Stimulated activated CD4-positive, alpha-beta T cell treated with anti-CD3 and anti-CD28 coated beads, Interleukin-15, amount 100 ng/mL, for 24 hours (primary cell): ENCODE measurements around the gene SMG6.
A peak's percentile ranks its signal among the peaks of the same experiment; 100 is the strongest.
"Not testable (repeated sequence)": the region's sequence is repeated elsewhere in the genome, so short reads cannot be mapped to it uniquely, and the experiment has no call there.

ENCODE experiments used
- DNase-seq: peaks from one replicate; pipeline ENCODE4 v3.0.0-alpha.2; 2020

The SMG6 gene

DNA sequence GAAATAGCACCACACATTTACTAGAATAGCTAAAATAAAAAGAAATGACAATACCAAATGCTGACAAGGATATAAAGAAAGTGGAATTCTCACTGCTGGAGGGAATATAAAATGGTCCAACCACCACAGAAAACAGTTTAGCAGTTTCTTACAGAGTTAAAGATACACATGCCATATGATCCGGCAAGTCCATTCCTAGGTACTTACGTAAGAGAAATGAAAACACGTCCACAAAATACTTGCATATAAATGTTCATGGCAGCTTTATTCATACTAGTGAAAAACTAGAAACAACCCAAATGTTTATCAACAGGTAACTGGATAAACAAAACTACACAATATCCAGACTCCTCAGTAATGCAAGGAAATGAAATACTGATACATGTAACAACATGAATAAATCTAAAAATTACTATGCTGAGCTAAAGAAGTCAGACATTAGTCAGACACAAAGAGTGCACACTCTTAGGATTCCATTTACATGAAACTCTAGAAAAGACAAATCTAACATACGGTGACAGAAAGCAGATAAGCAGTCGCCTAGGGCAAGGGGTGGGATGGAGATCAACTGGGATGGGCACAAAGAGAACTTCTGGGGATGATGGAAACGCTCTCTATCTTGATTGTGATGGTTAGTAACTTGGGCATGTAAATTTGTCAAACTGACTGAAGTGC is 76.4 kb downstream of the SMG6 start:
- DNase-seq = no peak

DNA sequence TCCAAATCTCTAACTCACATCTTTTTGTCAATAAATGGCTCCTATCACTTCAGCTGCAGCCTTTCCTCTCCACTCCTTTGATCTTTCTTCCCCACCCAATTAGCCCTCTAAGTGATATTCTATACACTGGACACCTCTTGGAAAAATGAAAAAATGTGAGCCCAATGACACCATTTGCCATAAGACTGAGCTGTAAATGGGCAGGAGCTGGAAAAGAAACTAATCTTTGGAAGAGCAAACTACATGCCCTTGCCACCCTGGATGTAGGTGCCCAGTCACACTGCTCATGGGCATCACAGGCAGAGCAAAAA is 80.0 kb downstream of the SMG6 start:
- DNase-seq = no peak

DNA sequence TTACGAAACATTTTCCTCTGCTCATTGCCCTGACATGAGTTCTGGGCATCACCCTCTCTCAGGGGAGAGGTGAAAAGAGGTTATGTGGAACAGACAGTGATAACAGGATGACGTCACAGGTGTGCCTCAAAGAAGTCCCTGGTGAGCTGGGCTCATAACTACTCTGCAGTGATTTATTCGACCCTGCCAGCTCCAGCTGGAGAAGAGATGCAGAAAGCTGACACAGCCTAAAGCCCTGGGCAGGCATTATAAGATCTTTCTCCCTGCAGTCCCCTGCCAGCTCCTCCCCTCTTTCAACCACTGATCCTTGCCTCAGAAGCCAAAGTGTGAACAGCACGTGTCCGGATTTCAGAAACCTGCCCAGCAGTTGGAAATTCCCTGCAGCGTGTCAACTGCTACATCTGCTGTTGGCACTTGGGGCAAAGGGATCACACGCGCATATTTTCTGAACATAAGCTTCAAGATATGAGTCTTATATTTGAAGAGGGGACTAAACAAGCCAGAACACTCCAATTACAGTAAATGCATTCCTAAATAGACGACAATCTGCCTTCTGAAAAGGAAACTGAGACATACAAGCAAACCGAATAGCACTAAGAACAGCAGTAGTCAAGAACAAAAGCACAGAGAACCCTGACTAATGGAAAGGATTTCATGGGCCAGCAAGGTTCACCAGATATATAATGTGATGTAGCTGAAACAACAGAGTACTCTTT is 80.5 kb downstream of the SMG6 start:
- DNase-seq = peak; percentile 62

DNA sequence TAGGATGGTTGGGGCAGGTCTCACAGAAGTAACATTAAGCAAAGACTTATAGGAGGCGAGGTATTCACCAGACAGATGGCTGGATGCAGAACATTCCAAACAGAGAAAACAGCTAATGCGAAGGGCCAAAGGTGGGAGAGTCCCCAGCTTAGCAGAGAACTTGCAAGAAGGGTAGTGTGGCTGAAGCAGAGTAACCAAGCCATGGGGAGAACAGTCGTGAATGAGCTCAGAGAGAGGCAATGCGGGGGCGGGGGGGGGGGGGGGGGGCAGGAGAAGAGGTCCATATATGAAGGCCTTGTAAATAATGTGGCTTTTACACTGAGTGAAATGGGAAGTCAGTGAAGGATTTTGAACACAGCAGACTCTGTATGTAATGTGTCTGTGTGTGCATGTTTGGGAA is 81.3 kb downstream of the SMG6 start:
- no peak for DNase-seq

DNA sequence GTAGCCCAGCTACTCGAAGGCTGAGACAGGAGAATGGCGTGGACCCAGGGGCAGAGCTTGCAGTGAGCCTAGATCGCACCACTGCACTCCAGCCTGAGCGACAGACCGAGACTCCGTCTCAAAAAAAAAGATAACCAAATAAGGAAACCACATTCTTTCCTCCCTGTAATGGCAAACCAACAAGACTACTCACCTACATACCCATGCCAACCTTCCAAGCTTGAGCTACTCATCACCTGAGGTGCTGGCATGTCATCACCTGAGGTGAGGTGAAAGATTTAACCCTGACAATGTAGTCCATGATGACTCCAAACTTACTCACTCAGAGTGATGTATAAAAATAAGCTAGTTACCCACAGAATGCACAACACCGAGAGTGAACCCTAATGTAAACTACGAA is 85.2 kb downstream of the SMG6 start:
- DNase-seq = no peak

DNA sequence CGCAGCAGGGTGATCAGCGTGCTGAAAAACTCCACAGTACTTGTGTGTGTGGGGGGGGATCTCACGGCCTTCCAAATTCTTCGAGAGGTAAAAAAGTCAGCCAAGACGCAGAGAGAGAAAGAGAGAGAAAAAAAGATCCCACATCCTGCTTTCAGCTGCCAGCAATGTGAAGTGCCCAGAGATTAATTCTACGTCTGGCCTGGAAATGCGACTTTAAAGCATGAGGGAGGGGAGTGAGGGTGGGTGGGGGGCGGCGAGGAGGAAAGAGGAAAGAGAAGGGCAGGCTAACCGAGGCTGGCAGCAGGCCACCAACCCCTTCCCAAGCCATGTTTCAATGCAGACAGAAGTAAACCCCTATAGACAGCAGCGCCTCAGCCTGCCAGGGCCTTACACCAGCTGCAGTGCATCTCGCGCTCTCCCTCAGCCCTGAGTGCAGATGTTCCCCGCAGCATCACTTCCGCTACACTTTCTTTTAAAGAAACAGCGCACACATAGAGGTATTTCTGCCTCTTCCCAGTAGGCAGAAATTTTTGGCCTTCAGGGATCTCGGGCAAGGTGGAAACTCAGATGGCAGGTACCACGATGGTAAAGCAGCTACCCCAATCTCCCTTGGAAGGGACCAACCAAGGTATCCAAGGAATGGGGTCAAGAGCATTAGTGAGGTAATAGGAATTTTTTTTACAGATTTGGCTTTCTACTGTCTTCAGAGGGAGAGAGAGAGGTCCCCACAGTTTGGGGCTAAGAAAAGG is 87.8 kb downstream of the SMG6 start:
- peak; percentile 76 for DNase-seq

DNA sequence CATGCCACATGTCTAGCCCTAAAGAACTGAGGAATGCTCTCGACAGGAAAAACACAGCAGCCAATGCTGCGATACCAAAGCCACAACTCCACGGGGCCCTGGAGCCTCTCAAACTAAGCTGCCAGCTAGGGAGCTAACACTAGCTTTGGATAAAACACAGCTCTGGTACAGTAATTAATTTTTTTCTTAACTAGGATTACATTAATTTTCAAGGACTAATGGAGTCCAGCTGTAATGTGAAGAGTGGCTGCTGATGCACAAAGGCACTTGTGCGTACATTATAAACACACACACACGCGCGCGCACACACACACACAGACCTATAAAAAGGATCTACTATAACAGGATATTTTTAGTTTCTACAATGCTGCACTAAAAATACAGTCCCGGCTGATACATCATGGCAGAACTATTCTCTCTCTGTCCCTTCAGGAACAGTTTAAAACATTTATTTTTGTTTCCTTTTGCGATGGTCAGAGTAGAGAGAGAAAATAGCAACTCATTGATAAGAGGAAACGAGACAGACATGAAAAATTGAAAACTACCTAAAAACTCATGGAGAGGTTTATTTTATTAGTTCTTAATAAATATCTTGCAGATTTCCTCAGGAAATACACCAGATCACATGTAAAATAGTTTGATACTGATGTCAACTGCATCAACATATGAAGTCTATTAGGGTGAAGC is 88.5 kb downstream of the SMG6 start:
- no peak for DNase-seq

DNA sequence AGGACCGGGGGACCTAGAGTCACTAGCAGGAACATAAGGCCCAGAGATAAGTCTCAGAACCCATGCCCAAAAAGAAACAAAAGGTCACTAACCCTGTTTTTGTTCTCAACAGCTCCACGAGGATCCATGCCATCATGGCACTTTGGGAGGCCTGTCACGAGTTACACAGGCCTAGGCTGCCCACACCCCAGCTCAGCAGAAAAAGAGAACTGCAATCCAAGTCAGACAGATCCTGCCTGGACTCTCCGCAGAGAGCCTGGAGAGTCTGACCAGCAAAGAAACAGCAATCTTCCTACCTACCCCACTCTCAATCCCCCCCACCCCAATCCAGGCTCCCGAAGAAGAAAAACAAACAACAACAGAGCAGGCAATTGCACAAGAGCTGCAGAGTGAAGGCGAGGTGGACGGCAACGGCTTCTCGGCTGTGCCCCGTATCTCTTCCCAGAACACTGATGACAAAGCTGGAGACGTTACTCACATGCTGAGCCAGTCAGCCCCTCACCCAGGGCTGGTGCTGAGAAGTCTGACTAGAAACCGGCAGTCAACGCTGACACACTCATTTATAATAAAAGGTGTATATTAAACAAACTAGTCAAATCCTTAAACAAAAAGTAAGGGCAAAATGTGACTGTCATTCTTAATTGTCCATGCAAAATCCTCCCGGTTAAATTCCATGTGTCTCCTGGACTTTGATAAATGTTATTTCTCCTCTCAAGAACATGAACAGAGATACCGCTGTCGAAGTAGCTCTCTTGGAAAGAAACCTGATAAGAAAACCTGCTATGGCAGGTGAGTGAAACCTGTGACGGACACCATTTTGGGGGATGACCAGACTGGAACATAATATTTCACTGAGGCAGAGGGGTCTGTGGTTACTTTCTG is 89.3 kb downstream of the SMG6 start:
- peak; percentile 42 for DNase-seq

DNA sequence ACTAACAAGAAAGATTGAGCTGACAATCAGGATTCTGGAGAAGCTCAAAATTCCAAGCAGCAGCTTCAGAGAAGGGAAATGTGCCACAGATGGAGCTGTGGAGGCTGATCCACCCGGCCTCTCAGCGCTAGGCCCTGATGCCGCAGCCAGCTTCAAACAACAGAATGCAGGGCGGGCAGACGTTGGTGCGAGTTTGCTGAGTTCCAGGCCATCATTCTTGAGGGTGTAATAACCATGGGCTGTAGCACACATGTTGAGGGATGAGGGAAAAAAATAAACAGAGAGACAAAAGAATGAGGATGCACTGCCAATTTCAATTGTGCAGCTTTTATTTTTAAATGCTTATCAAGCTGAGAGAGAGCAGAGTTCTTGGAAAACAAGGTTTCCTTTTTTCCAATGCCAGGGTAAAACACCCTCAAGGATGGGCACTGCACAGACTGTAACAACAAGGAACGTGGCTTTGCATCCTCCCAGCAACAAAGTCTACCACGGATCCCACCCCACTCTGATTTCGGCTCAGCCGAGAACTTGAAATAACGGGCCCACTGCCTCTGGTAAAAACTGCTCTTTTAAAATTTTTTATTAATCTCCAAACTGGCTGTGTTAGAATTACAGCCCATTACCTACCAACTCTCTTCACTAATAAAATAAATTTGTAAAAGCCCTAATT is 90.2 kb downstream of the SMG6 start:
- DNase-seq = no peak

DNA sequence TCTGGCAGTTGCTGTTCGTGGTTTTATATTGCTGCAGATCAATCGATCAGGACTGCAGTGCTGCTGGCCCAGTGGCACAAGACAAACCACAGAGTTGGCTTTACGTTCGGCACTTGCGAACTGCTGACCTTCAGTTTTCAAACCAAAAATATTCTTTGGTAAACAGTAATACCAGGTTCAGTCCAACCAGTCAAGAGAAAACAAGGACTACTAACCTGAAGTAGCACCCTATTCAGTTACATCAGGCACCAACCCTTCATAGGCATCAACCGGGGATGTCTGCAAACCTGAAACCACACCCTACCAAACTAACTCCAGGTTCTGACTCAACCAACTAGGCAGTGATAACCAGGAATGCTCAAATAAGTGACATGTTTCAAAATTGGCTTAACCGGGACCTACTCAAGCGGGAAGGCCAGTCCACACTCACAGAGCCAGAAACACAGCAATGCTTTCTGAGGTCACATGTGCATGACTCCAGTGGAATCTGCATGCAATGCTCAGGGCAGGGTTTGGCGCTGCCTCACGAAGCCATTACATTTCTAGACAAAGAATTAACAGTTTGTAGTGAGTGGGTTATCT is 91.1 kb downstream of the SMG6 start:
- DNase-seq = no peak

DNA sequence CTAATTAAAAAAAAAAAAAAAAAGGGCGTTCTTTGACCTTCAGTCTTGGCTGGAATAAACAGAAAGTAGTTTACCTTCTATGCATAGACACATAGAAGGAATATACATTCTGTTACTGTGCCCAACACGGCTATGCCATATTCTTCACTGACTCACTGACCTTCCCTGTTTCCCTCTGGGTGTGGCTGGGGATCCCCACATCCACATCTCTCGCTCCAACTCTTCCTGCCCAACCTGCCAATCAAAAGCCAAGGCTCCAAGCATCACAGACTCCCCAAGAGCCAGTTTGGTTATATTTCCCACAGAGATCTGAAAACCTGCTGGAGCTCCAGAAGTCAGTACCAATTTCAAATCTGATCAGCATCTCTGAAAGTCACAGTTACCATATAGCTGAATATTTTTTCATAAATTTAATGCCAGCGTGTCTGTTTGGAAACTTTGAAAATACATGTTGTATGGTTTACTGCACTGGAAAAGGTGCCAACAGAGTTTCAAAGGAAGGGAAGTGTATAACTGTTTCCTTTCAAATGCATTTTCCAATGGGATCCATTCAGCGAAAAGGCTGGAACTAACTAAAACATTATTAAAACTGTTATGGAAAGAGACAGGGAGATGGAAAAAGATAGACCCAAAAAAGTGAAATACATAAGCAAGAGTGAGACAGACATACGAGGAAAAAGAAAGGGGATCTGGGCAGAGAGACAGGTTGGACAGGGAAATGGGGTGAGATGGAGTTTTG is 91.8 kb downstream of the SMG6 start:
- DNase-seq = no peak

DNA sequence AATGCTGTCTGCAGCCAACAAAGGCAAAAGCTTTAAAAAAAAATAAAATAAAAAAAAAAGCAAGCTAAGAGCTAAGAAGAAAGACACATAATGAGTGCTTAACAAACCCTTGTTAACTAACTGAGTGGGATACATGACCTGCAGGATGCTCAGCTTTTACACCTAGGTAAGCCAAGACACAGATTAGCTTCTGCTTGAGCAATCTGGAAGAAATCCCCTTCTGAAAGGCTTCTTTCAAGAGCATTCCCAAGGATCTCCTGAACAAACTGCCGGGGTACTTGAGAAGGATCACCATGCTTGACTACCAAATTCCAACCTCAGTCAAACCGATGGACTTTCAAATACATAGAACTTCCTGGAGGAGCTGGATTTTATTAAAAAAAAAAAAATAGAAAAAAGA is 92.9 kb downstream of the SMG6 start:
- no peak for DNase-seq

DNA sequence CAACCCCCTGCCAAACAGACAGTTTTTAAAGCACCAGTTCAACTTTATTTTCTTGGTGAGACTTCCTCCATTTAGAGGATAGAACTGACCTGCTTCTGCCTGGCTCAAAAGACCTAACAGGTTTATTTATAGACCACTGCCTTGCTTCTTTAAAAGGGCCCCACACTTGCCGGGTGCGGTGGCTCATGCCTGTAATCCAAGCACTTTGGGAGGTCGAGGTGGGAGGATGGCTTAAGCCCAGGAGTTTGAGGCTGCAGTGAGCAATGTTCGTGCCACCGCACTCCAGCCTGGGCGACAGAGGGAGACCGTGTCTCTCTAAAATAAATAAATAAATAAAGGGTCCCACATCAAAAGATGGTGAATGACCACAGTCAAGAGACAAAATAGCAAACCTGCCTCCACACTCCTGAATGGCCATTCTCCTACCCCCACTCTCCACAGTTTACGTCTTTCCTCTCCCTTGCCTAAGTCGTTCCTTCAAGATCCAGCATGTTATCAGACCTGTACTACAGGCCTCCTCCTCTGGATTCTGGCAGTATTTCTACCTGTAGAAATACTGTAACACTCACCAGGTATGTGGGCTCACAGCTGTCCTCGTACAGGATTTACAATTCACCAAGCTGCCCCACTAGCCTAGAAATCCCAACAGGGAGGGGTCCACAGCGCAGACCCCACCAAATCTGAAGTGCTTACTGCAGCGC is 95.6 kb downstream of the SMG6 start:
- DNase-seq = no peak

DNA sequence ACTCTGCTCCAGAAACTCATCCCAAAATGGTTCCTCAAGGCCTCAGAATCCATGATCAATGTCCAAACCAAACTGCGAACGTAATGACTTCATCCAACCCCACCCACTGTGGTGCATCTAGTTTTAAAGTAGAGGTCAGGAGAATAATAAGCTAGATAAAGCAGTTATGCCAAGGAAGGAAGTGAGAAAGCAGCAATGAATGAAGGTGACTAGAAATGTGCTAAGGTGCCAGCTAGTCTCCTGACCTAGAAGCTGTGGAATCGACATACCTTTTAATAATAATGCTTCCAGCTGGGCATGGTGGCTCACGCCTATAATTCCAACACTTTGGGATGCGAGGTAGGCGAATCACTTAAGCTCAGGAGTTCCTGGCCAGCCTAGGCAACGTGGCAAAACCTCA is 99.2 kb downstream of the SMG6 start:
- DNase-seq = no peak

DNA sequence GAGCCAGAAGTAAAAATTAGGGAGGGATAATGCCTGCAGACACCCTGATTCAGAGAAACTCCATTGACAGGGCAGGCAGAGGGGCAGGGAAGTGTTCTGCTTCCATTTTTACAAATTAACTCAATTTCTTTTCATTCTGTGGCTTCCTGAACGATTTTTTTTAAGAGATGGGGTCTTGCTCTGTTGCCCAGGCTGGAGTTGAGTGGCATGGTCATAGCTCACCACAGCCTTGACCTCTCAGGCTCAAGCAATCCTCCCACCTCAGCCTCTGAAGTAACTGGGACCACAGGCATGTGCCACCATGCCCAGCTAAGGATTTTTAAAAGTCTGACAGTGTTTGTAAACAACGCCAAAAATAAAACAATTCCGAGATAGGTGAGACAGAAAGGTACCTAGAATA is 99.8 kb downstream of the SMG6 start:
- no peak for DNase-seq

DNA sequence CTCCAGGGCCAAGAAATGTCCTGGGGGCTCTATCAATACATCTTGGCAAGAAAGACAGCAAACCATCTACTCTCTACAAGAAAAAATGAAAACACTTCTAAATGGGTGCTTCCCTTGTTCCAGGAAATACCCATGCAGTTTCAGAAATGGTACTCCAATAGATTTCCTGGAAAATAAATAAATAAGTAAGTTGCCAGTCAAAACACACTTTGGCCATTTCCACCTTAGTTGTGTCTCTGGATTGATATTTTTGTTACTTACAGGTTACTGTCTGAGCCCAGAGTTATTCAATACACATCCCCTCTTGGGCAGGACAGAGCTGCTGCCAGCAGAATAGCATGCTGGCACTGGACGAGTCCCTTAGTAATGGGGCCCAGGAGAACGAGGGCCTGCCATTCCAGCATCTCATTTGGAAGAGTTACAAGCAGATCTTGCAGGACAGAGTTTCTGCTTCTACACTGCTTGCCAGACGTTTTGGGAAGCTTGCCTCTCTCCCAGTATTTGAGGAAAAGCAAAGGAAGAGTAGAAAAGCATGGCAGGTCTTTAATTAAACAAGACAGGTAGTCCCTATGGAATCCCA is 100.5 kb downstream of the SMG6 start:
- DNase-seq = no peak

DNA sequence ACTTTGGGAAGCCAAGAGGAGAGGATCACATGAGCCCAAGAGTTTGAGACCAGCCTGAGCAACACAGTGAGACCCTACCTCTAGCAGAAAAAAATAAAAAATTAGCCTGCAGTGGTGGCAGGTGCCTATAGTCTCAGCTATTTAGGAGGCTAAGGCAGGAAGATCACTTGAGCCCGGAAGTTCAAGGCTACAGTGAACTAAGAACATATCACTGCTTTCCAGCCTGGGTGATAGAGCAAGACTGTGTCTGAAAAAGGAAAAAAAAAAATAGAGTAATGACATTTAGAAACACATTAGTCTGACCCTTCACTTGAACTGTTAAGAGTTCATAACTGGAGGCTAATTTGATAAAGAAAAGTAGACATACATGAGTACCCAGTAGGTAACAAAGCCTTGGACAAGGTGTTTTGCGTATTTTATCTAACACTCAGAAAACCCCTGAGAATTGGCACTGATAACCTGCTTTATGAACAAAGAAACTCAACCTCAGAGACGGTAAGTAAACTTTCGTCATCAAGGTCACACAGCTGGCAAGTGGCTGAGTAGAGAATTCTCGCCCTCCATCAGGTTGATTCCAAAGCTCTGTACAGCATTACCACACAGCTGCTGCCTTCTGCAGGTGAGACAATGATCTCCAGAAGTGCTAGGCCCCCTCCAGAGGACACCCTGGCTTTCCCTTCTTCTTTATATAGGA is 101.1 kb downstream of the SMG6 start:
- DNase-seq = no peak

DNA sequence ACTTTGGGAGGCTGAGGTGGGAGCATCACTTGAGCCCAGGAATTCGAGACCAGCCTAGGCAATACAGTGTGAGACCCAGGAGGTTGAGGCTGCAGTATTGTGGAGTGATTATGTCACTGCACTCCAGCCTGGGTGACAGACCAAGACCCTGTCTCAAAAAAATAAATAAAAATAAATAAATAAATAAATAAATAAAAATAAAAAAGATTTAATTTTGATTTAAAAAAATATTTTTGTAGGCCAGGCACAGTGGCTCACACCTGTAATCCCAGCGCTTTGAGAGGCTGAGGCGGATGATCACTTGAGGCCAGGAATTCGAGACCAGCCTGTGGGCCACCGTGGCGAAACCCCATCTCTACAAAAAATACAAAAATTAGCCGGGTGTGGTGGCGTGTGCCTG is 104.2 kb downstream of the SMG6 start:
- not testable (repeated sequence) for DNase-seq

DNA sequence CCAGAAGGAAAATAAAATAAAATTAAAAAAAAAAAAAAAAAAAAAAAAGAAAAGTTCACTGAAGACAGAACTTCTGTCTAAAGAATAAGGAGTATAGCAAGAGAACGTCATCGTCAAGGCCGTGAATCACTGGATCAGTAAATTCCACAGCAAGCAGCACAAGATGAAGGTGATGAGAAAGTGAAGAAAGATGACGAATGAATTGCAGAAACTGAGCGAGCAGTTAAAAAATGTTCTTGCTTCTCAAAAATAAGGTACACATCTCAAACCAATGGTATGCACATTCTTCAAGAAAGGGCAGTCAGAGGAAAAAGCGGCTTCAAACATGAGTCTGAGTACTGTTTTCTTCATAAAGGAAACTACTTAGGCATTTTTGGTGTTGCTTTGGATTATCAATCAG is 104.7 kb downstream of the SMG6 start:
- DNase-seq = no peak
